Ishikawa (cell line): ENCODE results near the gene NOSTRIN.

Experiments used
- CEBPB ChIP-seq: IDR thresholded peaks from 2 replicates; pipeline ENCODE4 v1.6.1; 2012
- CREB1 ChIP-seq: IDR thresholded peaks from 2 replicates; pipeline ENCODE4 v1.6.1; 2012; ENCODE audit warnings: low read depth
- EGR1 ChIP-seq: IDR thresholded peaks from 2 replicates; pipeline ENCODE4 v1.6.1; 2012
- EP300 ChIP-seq: IDR thresholded peaks from 2 replicates; pipeline ENCODE4 v1.6.1; 2012; ENCODE audit warnings: borderline replicate concordance
- FOXM1 ChIP-seq: IDR thresholded peaks from 2 replicates; pipeline ENCODE4 v1.6.1; 2012; ENCODE audit warnings: low read depth, borderline replicate concordance
- NFIC ChIP-seq: IDR thresholded peaks from 2 replicates; pipeline ENCODE4 v1.6.1; 2012
- RAD21 ChIP-seq: IDR thresholded peaks from 2 replicates; pipeline ENCODE4 v1.6.1; 2012; ENCODE audit warnings: low read depth
- TAF1 ChIP-seq: IDR thresholded peaks from 2 replicates; pipeline ENCODE4 v1.6.1; 2012; ENCODE audit warnings: low read depth, mild to moderate bottlenecking
- TCF12 ChIP-seq: IDR thresholded peaks from 2 replicates; pipeline ENCODE4 v1.6.1; 2012; ENCODE audit warnings: low read depth
- TEAD4 ChIP-seq: IDR thresholded peaks from 2 replicates; pipeline ENCODE4 v1.6.1; 2012
- YY1 ChIP-seq: IDR thresholded peaks from 2 replicates; pipeline ENCODE4 v1.6.1; 2012; ENCODE audit warnings: low read depth
- ZBTB7A ChIP-seq: IDR thresholded peaks from 2 replicates; pipeline ENCODE4 v1.6.1; 2012; ENCODE audit warnings: low read depth
- TF ChIP-seq, protein P1 (sequence below): IDR thresholded peaks from 2 replicates; pipeline ENCODE4 v1.6.1; 2012; ENCODE audit warnings: low read depth, mild to moderate bottlenecking
- TF ChIP-seq, protein P2 (sequence below): IDR thresholded peaks from 2 replicates; pipeline ENCODE4 v1.6.1; 2012
- TF ChIP-seq, protein P3 (sequence below): IDR thresholded peaks from 2 replicates; pipeline ENCODE4 v1.6.1; 2012

NOSTRIN gene

DNA sequence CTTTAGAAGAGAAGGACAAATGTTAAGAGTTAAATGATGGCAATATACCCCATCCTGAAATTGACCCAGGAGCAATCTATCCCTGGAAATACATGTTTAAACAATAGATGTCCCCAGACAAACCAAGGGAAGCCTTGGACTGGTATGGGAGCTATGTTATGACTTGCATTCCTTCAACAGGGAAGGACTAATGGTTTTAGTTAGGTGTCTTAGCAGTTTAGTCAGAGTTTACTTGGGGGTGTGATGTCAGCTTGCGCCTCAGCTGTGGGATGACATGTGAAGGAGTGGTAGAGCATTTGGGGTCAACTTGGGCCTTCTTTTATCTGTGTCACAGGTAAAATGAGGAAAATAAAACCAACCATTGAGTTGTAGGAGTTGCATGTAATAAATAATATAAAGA is 51.0 kb downstream of the NOSTRIN start:
- TF ChIP-seq CEBPB: no peak
- TF ChIP-seq EGR1: no peak
- TF ChIP-seq EP300: no peak
- TF ChIP-seq RAD21: no peak
- TF ChIP-seq CREB1: no peak
- TF ChIP-seq TAF1: no peak
- TF ChIP-seq TEAD4: no peak
- TF ChIP-seq, protein P1, sequence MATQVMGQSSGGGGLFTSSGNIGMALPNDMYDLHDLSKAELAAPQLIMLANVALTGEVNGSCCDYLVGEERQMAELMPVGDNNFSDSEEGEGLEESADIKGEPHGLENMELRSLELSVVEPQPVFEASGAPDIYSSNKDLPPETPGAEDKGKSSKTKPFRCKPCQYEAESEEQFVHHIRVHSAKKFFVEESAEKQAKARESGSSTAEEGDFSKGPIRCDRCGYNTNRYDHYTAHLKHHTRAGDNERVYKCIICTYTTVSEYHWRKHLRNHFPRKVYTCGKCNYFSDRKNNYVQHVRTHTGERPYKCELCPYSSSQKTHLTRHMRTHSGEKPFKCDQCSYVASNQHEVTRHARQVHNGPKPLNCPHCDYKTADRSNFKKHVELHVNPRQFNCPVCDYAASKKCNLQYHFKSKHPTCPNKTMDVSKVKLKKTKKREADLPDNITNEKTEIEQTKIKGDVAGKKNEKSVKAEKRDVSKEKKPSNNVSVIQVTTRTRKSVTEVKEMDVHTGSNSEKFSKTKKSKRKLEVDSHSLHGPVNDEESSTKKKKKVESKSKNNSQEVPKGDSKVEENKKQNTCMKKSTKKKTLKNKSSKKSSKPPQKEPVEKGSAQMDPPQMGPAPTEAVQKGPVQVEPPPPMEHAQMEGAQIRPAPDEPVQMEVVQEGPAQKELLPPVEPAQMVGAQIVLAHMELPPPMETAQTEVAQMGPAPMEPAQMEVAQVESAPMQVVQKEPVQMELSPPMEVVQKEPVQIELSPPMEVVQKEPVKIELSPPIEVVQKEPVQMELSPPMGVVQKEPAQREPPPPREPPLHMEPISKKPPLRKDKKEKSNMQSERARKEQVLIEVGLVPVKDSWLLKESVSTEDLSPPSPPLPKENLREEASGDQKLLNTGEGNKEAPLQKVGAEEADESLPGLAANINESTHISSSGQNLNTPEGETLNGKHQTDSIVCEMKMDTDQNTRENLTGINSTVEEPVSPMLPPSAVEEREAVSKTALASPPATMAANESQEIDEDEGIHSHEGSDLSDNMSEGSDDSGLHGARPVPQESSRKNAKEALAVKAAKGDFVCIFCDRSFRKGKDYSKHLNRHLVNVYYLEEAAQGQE: no peak
- TF ChIP-seq, protein P2, sequence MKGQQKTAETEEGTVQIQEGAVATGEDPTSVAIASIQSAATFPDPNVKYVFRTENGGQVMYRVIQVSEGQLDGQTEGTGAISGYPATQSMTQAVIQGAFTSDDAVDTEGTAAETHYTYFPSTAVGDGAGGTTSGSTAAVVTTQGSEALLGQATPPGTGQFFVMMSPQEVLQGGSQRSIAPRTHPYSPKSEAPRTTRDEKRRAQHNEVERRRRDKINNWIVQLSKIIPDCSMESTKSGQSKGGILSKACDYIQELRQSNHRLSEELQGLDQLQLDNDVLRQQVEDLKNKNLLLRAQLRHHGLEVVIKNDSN: no peak
- no peak for TF ChIP-seq ZBTB7A
- TF ChIP-seq, protein P3, sequence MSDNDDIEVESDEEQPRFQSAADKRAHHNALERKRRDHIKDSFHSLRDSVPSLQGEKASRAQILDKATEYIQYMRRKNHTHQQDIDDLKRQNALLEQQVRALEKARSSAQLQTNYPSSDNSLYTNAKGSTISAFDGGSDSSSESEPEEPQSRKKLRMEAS: no peak
- TF ChIP-seq TCF12: no peak
- no peak for TF ChIP-seq YY1
- no peak for TF ChIP-seq NFIC
- TF ChIP-seq FOXM1: no peak

DNA sequence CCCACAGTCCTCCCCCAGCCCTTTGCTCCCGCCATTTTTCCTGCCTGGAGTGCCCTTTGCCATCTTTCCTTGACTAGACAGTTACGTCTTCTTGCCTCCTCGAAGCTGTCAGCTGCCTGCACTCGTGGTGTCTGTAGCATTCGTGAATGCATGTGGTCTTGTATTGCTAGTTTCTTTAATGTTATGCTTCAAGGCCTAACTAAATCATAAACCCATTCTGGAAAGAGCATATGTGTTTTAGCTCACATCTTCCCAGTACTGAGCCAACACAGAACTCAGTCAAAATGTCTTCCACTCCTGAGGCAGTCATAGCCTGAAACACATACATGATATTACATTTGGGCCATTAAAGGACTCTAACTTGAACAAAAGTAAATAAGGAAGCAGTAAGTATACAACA is 52.2 kb downstream of the NOSTRIN start:
- no peak for TF ChIP-seq CEBPB
- no peak for TF ChIP-seq YY1
- TF ChIP-seq, protein P2: no peak
- TF ChIP-seq TEAD4: no peak
- TF ChIP-seq, protein P3: no peak

DNA sequence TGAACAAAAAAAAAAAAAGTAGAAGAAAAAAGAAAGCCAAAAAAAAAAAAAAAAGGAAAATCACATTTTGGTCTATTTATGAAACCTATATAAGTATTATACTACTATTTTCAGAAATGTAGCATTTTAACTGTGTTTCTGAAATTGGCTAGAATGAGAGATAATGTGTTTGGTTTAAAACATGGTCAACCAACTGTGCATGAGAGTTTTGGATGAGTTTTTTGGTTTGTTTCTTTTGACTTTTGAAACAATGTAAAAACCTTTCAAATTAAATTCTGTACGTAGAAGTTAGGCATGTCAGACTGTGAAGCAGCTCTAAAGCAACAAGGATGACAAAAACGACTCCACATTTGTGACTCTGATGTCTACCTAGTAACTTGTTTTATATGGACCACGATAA is 53.2 kb downstream of the NOSTRIN start:
- TF ChIP-seq TAF1 (no peak), EP300 (no peak), RAD21 (no peak), NFIC (no peak), CEBPB (no peak), YY1 (no peak)

DNA sequence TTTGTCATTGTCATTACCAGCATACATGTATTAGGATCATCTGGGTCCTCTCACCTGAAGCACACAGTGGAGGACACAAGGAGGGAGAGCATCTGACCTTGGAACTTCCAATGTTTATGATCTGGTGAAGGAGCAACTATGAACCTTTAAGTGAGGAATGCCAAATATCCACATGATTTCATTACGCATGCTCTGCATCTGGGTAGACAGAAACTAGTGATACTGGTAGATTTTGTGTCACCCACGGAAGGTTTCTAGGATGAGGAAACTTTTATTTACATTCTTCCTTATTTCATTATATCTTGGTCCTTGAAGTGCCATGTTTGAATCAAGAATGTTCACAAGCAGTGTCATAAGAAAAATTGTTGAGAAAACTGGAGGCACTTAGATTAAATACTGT is 55.7 kb downstream of the NOSTRIN start:
- TF ChIP-seq RAD21 (no peak), NFIC (no peak), TCF12 (no peak), EP300 (no peak), CEBPB (no peak), ZBTB7A (no peak), EGR1 (no peak), CREB1 (no peak), TAF1 (no peak), YY1 (no peak), FOXM1 (no peak), TEAD4 (no peak)
- TF ChIP-seq, protein P1: no peak
- TF ChIP-seq, protein P2: no peak
- TF ChIP-seq, protein P3: no peak

DNA sequence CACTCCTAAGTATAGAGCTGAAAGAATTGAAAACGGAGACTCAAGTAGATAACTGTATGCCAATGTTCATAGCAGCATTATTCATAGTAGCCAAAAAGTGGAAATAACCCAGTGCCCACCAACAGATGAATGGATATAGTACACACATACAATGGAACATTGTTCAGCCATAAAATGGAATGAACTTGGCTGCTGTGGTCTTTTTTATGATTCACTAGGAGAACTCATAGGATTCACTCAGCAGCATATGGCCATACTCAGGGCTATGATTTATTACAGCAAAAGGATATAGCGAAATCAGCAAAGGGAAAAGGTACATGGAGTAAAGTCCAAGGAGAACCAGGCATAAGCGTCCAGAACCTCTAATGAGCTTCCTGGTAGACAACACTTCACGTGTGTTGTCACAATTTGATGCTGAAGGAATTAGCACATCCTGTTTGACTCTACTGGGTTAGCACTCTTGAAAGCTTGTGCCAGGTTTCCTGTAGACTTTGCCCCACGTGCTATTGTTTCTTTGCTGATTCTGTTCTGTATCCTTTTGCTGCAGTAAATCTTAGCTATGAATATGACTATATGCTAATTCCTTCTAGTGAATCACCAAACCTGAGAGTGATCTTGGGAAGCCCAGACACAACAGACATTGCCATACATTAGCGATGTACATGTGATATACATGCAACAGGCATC is 72.1 kb downstream of the NOSTRIN start:
- TF ChIP-seq NFIC: no peak
- no peak for TF ChIP-seq RAD21

DNA sequence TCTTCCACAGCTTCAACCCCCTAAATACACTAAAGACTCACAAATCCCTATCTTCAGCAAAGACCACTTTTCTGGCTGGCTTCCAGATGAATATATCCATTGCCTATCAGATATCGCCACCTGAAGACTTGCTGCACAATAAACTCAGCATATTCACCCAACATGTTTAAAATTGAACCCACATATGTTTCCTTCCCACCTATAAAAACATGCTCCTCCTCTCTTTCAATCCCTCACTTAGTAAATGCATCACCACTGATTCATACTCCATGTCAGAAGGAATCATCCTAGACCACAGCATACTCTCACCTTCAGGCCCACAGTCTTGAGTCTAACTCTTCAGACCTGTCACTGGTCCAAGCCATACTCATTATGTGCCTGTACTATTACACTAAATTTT is 82.5 kb downstream of the NOSTRIN start:
- TF ChIP-seq FOXM1 (no peak), TCF12 (no peak), TEAD4 (no peak), TAF1 (no peak), YY1 (no peak)
- TF ChIP-seq, protein P3: no peak
